GM18907 (cell line): ENCODE data around the gene ZXDC.

Source experiments
- ATAC-seq: cut with Tn5 transposase; IDR thresholded peaks from one replicate; pipeline ENCODE4 v1.9.1; 2021; ENCODE audit warnings: mild to moderate bottlenecking, moderate library complexity; ENCODE audit not compliant: unreplicated experiment

The ZXDC gene, protein sequence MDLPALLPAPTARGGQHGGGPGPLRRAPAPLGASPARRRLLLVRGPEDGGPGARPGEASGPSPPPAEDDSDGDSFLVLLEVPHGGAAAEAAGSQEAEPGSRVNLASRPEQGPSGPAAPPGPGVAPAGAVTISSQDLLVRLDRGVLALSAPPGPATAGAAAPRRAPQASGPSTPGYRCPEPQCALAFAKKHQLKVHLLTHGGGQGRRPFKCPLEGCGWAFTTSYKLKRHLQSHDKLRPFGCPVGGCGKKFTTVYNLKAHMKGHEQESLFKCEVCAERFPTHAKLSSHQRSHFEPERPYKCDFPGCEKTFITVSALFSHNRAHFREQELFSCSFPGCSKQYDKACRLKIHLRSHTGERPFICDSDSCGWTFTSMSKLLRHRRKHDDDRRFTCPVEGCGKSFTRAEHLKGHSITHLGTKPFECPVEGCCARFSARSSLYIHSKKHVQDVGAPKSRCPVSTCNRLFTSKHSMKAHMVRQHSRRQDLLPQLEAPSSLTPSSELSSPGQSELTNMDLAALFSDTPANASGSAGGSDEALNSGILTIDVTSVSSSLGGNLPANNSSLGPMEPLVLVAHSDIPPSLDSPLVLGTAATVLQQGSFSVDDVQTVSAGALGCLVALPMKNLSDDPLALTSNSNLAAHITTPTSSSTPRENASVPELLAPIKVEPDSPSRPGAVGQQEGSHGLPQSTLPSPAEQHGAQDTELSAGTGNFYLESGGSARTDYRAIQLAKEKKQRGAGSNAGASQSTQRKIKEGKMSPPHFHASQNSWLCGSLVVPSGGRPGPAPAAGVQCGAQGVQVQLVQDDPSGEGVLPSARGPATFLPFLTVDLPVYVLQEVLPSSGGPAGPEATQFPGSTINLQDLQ

DNA sequence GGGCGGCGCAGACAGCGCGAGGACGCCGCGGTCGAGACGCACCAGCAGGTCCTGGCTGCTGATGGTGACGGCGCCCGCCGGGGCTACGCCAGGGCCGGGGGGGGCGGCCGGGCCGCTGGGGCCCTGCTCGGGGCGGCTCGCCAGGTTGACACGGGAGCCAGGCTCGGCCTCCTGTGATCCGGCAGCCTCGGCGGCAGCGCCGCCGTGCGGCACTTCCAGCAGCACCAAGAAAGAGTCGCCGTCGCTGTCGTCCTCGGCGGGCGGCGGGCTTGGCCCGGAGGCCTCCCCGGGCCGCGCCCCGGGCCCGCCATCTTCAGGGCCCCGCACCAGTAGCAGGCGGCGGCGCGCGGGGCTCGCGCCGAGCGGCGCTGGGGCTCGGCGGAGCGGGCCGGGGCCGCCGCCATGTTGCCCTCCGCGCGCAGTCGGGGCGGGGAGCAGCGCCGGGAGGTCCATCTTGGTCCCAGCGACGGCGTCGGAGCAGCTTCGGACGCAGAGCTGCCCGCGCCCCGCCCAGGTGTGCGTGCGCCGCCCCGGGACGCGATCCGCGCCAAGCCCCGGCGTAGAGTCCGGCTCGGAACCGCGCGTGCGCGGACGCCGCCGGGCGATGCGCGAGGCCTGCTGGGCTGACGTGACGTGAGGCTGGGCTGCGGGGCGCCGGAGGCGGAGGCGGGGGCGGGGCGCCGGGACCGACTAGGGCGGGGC lies at the start of gene ZXDC:
ZXDC (minus strand) TSS at position 479 of the 702 bp plus-strand sequence; CDS start at position 453, 26 bp downstream.
- ATAC-seq, result peak; percentile 83

GRCh38 chr3:126525091-126525852 lies 49.6 kb upstream of the ZXDC start:
- no peak for ATAC-seq

DNA sequence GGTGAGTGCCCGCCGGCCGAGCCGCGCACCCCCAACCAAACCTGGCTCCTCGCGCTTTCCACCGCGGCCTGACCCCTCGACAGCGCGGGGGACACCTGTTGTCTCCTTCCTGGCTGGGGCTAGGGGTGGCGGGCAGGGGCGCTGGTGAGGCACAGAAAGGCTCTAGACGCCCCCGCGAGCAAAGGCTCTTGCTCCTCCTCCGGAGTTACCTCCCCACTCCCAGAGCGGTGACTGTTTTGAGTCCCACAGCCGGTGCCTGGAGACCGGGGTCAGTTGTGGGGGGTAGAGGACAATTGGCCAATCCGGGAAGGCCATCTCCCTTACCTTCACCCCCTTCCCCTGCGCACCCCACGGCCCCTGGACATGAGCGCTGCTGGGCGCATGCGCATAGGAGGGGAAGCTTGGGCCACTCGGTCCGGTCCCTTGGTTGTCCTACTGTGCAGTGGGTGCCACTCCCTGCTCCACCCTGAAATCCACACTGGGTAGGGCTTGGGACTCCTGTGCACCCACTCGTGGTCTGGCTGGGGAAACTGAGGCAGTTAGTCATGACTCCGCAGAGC lies 48.8 kb upstream of the ZXDC start:
- no peak for ATAC-seq

DNA sequence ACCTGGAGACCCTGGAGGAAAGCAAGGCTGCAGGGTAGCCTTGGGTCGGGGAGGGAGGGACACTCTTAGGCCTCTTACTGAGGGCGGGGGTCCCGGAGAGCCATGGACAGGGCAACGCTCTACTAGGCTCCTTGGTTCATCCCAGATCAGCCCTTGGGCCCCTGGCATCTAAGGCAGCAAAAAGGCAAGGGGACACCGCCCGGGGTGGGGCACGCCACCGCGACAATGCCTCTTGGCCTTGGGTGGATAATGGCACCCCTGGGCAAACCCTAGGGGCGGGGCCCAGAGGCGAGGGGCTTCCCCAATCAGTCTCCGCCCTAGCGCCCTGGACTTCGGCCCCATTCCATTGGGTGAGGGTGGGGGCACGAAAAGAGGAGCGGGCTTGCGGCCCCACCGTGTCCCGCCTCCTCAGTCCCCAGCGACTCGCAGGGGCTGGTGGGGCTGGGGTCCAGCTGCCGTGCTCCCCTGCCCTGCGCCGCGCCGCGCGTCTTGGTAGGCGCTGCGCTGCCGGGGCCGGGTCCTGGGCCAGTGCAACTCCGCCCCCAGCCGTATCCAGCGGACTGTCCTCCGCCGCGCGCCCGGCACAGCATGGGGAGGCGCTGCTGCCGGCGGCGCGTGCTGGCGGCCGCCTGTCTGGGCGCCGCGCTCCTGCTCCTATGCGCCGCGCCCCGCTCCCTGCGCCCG lies 48.2 kb upstream of the ZXDC start, which contains the start of gene CHST13:
CHST13 (plus strand) TSS at position 411 of the 684 bp plus-strand sequence; CDS start at position 589, 178 bp downstream.
- ATAC-seq, result no peak

DNA sequence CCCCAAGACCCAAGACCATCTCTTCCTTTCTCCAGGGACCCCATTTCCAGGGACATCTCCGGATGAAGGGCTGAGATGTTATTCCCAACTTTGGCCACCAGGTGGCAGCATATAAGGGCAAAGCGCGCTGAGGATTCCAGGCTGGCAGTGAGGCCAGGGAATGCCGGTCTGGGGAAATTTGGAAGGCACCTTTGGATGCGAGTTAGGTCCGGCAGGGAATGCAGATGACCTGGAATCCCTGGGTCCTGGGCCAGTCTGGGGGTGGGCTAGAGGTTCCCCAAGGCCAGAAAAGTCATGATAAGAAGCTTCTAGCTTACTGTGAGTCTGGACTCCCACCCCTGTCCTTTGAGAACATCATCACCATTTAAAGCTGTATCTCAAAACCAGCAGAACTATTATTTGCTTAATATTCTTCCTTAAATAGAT lies 46.7 kb upstream of the ZXDC start:
- no peak for ATAC-seq

GRCh38 chr3:126521122-126521891 lies 45.6 kb upstream of the ZXDC start:
- no peak for ATAC-seq

DNA sequence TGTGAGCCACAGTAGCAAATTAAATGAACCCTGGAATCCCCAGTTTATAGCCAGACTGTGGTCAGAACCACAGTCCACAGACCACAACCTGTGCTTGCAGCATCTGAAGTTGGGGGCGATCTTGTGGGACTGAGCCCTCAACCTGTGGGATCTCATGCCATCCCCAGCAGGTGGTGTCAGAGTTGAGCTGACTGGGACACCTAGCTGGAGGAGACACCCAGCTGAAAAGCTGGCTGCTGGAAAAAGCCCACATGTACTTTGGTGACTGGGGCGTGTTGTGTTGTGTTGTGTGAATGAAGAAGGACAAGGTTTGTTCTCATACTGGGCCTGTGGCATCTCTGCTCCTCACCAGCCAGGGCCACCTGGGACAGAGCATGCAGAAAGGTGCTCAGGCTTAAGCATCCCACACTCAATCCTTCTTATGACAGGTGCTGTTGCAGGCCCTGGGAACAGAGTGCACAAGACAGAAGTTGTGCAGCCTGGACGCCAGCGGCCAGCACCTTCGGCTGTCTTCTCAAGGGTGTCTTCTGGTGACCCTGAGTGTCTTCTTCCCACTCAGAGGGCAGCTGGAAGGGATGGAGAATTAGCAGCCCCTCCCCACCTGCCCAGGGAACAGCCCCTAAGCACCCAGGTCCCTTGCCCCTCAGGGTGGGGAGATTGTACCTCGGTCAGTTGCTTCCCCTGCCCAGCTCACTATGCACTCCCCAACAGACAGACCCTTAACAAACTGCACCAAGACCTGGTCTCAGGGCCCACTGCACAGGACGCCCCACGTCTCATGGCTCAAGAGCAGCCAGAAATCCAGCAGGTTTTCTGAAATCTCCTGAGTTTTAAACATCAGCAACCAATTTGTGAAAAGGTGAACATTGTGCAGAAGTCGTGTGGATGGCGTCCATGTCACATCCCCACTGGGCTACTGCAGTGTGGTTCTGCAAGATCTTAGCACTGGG lies 44.1 kb upstream of the ZXDC start:
- ATAC-seq, result no peak

DNA sequence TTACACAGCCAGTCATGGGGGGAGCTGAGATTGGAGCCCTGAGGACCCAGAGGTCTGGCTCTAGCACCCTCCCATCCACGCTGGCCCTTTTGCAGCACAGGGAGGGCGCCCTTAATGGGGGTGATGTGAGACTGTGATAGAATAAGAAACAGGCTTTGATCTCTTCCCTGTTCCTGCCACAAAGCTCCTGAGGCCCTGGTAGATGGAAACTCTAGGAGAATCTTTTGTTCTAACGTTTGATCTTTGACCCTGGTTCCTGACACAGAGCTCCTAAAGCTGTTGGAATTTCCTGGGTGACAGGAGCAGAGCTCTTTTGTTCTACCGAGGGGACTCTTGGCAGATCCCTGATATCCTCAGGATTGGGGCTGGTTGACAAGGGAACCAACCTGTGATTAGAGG lies 43.1 kb upstream of the ZXDC start:
- ATAC-seq, result no peak

DNA sequence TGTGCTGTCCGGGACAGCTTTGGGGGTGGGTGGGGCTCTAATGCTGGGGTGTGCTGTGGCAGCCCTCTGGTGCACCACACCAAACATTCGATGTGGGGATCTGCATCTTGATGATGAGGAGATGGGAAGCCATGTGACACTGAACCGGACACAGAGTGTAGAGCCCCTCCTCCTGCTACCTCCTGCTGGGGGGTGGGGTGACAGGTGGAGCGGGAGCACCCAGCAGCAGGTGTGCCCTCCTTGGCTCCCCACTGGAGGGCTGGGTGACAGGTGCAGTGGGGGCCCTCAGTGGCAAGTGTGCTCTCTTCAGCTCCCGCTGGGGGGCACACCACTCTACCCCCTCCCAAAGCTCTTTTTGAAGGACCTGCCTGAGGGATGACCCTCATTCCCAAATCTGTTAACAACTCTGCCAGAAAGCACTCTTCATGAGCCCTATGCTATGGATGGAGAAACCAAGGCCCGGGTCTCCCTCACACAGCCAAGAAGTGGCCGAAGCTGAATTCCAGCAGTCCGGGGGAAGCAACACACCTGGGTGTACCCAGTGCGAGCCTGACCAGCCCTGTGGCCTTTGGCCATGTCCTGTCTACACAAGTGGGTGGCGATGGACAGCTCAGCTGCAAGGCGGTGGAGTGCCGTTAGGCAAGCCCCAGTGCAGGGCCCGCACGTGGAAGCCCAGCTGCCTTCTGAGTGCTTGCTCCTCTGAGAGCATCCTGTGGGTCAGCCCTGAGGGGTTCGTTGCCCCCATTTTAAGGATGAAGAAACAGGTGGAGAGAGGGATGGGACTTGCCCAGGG lies 42.5 kb upstream of the ZXDC start:
- no peak for ATAC-seq

GRCh38 chr3:126517291-126517951 lies 41.7 kb upstream of the ZXDC start, which contains the start of gene UROC1:
Gene UROC1, minus strand, starts transcription at chr3:126517773. Its CDS starts 54 bp downstream, at chr3:126517719.
- ATAC-seq, result no peak

DNA sequence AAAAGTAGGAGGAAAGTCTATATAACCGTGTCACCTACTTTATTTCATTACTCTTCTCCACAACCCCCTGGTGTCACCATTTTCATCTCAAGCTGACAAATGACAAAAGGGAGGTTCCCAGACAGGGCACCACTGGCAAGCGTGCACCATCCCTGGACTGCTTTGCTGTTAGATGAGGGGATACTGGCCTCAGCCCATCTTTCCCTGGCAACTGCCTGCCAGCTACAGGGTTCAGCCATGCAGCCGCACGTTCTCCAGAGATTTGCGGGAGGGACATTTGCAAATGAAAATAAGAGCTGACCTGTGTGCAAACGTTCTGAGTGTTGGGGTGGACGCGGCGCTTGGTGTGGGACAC lies 41.2 kb upstream of the ZXDC start:
- no peak for ATAC-seq

DNA sequence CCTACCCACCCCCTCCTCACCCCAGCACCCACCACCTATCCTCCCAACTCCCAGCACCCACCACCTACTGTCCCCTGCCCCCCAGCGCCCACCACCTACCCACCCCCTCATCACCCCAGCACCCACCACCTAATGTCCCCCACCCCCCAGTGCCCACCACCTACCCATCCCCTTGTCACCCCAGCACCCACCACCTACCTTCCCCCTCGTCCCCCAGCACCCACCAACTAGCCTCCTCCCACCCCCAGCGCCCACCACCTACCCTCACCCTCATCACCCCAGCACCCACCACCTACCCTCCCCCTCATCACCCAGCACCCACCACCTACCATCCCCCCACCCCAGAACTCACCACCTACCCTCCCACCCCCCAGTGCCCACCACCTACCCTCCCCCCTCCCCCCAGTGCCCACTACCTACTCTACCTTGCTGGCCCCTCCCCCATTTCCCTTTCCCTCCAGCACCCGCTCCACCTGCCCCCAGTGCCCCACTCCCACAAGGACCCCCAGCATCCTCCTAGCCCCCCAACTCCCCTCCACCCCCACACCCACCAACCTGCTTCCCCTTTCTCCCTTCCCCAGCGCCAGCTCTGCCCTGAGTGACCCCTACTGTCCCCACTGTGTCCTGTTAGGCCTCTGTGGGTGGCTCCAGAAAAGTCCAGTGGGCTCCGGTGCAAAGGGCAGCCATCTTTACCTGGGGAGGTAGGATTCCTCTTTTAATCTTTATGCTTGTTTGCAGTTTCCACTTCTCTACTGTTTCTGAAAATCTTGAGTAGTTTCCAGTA lies 40.7 kb upstream of the ZXDC start:
- ATAC-seq, result no peak

DNA sequence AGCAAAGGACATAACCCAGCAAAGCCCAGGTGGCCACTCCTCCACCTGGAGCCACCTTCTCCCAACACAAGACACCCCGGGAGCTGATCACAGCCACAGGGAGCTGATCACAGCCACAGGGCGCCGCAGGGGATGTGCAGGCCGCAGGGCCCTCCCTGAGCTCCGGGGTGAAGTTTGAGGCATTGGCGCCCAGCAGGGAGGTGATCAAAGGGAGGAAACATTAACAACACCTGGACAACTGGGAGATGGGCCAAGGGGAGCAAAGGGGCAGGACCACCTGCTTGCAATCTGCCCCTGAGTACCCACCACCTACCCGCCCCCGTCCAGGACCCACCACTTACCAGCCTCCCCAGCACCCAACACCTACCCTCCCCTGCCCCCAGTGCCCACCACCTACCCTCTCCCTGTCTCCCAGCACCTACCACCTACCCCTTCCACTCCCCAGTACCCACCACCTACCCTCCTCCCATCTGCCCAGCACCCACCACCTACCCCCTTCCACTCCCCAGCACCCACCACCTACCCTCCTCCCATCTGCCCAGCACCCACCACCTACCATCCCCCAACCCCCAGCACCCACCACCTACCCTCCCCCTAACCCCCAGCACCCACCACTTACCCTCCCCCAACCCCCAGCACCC lies 39.5 kb upstream of the ZXDC start:
- no peak for ATAC-seq

GRCh38 chr3:126514161-126514560 lies 38.5 kb upstream of the ZXDC start:
- no peak for ATAC-seq
